SK-N-MC (cell line): Measurements from ENCODE around the gene UNC79.

ENCODE experiments used
- DNase-seq: peaks from one replicate; pipeline ENCODE4 v3.0.0-alpha.2; 2011; ENCODE audit warnings: low read depth, low spot score
- H3K27ac ChIP-seq: fragments of 200-600 bp; sonication (generic); 2 replicates; pipeline ENCODE4 v1.5.1; 2016; ENCODE audit warnings: mixed run types
- H3K36me3 ChIP-seq: fragments of 200-600 bp; sonication (generic); 2 replicates; pipeline ENCODE4 v1.6.1; 2017; ENCODE audit warnings: antibody characterized with exemption, low read length, mixed read lengths; ENCODE audit not compliant: insufficient read depth
- H3K4me3 ChIP-seq: fragments of 200-600 bp; sonication (generic); 2 replicates; pipeline ENCODE4 v1.5.1; 2016
- H3K9ac ChIP-seq: fragments of 200-600 bp; sonication (generic); 2 replicates; pipeline ENCODE4 v1.8.0; 2017; ENCODE audit warnings: mixed run types, mixed read lengths; ENCODE audit not compliant: insufficient read length
- H3K9me3 ChIP-seq: fragments of 200-600 bp; sonication (generic); 2 replicates; pipeline ENCODE4 v1.6.1; 2017; ENCODE audit warnings: low read depth, mild to moderate bottlenecking, antibody characterized with exemption, low read length, moderate library complexity, mixed read lengths
- EZH2 ChIP-seq: fragments of 200-600 bp; sonication (generic); IDR thresholded peaks from one replicate; pipeline ENCODE4 v1.6.1; 2017; ENCODE audit warnings: antibody characterized with exemption
- FOXP2 ChIP-seq: optimal IDR thresholded peaks from 2 replicates; pipeline ENCODE3; 2011; ENCODE audit warnings: mild to moderate bottlenecking, moderate library complexity; ENCODE audit not compliant: insufficient read depth; ENCODE audit errors: extremely low read length, control extremely low read depth
- POLR2AphosphoS5 ChIP-seq: IDR thresholded peaks from 2 replicates; pipeline ENCODE4 v1.6.1; 2012; ENCODE audit warnings: mild to moderate bottlenecking, low read depth, low read length, borderline replicate concordance

The UNC79 gene

DNA sequence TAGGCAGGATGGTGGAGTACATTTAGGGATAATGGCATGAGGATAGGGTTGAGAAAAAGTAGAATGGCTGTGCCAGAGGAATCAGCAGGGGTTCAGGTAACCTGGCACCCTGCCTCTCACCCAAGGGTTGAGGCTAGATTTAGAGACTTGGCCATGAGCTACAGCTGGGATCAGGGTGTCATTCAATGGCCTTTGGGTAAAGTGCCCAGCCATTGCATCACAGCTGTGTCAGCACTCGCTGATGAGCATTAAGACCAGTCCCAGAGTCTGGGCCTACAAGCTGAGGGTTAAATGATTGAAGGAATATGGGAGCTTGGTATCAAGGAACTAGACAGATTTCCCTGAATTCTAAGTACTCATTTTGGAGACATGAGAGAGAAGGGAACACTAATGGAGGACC is 243.6 kb downstream of the UNC79 start:
- H3K9me3 ChIP-seq = no peaks in the 10 kb centered on the region
- no peaks in the 10 kb centered on the region for H3K36me3 ChIP-seq
- no peak overlapping the region for H3K9ac ChIP-seq
- no peak for TF ChIP-seq POLR2AphosphoS5
- no peak for TF ChIP-seq FOXP2
- no peak for TF ChIP-seq EZH2
- H3K27ac ChIP-seq = no peak overlapping the region
- H3K4me3 ChIP-seq = no peak overlapping the region
- no peak for DNase-seq

DNA sequence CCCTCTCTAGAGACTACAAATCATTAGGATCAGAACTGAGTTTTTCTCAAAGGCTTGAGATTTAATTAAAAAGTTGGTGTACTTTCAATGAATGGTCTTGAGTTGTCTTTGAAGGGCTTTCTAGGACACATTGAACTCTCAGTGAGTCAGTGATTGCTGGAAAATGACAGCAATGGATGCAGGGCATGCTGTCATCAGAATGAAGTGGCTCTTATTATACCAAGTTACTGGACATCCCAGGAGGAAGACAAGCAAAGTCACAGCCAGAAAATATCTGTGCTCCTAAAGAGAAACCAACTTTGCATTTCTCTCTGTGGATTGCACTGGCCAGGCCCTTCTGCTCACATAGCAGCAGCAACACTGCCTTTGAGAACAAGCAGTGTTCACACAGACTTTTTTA is 244.9 kb downstream of the UNC79 start:
- no peak overlapping the region for H3K4me3 ChIP-seq
- no peak overlapping the region for H3K9ac ChIP-seq
- no peak for DNase-seq
- TF ChIP-seq EZH2 (no peak), POLR2AphosphoS5 (no peak), FOXP2 (no peak)
- no peaks in the 10 kb centered on the region for H3K36me3 ChIP-seq
- H3K9me3 ChIP-seq = no peaks in the 10 kb centered on the region
- H3K27ac ChIP-seq = no peak overlapping the region

DNA sequence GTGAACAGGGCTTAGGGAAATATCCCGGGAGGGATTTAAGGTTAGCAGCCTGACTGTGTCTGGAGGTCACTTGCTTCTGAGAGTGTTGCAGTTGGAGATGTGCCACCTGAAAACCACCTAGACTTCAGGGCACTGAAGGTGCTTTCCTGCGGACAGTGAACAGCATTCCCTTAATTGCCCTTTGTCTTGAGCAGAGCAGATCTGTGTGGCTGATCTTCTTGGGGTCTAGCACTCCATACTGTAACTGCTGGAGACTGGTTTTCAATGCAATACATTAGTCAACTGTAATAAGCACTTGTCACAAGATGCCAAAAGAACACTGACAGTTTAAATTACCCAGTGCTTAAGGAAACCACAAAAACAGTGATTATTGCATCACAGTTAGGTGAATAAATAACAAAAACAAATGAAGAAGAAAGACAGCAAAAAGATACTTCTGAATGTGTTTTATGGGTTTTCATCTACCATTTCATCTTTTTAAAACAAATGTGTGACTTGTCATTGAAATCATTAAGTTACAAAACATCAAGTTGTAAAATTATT is 245.7 kb downstream of the UNC79 start:
- no peak for TF ChIP-seq FOXP2
- TF ChIP-seq POLR2AphosphoS5 = no peak
- no peak for TF ChIP-seq EZH2
- H3K36me3 ChIP-seq = no peaks in the 10 kb centered on the region
- no peak for DNase-seq
- no peaks in the 10 kb centered on the region for H3K9me3 ChIP-seq
- H3K27ac ChIP-seq = no peak overlapping the region
- no peak overlapping the region for H3K9ac ChIP-seq
- H3K4me3 ChIP-seq = no peak overlapping the region

DNA sequence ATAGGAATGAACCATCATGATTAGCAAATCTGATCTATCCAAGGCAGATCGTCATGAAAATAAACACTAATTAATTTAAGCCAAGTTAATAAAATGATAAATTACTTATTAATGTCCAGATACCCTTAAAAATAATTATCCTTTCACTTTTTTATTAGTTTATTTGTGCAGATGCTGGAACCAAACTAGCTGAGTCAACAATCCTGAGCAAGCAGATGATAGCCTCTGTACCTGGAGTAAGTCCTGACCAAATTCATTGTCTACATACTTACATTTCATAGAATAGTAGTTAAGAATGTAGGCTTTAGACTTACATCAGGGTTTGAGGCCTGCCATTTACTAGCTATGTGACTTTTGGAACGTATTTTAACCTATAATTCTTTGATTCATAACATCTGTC is 251.7 kb downstream of the UNC79 start:
- H3K9me3 ChIP-seq = no peaks in the 10 kb centered on the region
- no peak for DNase-seq
- no peak overlapping the region for H3K27ac ChIP-seq
- H3K9ac ChIP-seq = no peak overlapping the region
- no peak for TF ChIP-seq FOXP2
- no peak overlapping the region for H3K4me3 ChIP-seq
- no peaks in the 10 kb centered on the region for H3K36me3 ChIP-seq

DNA sequence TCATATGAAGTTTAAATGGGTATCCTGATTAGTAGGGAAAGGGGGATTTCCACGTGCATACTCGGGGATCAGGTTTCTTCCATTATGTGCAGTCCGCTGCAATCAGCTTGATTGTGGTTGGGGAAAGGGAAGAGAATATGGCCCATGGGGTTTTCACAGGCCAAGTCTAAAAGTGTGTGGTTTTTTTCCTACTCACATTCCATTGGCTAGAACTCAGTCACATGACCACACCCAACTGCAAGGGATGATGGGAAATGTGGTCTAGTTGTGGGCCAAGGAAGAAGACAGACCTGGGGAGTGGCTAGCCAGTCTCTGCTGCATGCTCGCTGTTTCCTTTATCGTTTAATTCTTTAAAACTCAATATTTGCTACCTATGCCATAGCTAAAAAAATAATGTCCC is 252.5 kb downstream of the UNC79 start:
- H3K36me3 ChIP-seq = no peaks in the 10 kb centered on the region
- no peak overlapping the region for H3K4me3 ChIP-seq
- DNase-seq = no peak
- no peak for TF ChIP-seq POLR2AphosphoS5
- no peak for TF ChIP-seq EZH2
- TF ChIP-seq FOXP2 = no peak
- H3K9ac ChIP-seq = no peak overlapping the region
- no peak overlapping the region for H3K27ac ChIP-seq
- no peaks in the 10 kb centered on the region for H3K9me3 ChIP-seq

DNA sequence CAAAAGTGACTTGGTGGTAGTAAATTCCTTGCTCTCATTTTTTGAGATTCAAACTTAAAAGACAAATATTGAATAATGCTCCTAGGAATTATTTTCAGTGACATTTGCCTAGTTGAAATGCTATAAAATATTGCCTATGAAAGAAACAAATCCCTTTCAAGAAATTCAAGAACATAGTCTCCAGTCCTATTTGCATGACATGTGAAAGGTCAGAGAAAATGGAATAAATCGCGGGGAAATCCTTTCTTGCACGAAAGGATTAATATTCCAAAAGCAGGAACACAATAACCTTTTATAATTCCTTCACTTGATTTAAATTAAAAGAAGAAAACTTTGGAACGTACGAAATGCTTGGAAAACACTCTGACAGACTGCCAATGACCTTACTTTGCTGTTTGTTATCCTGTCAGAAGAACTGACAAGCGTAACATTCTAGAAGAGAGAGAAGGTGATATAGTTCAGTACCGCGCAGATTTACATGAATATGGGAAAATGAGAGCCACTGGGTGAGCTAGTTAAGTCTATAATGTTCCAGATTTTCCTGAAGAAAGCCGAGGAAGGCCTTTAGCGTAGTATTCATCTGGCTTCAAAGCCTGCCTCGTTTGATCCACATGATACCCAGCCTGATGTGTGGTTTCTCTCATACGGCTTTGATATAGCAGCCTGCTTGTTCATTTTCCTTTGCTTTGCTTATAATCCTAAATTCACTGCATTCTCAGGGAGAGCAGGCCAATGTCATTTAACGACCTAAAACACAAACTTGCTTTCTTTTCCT is 254.6 kb downstream of the UNC79 start:
- TF ChIP-seq EZH2 = no peak
- no peak for TF ChIP-seq FOXP2
- no peak for TF ChIP-seq POLR2AphosphoS5
- no peaks in the 10 kb centered on the region for H3K36me3 ChIP-seq
- no peak for DNase-seq
- no peaks in the 10 kb centered on the region for H3K9me3 ChIP-seq
- no peak overlapping the region for H3K4me3 ChIP-seq
- H3K9ac ChIP-seq = no peak overlapping the region
- H3K27ac ChIP-seq = no peak overlapping the region

DNA sequence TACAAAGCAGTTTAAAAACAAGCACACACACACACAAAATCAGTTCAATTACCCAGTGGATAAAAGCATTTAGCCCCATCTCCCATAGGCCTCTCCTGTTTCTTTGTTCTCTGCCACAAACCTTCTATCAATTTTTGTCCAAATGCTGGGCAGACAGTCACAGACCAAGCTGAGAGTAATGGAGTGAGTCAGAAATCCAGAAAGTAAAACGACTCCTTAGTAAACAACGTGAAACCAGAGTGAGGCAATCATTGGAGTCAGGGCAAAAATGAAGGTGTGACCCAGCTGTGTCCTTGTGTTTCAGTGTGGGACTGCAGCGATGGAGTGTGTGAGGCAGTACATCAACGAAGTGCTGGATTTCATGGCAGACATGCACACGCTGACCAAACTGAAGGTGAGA is 255.5 kb downstream of the UNC79 start:
- Histone ChIP-seq H3K4me3 (no peak overlapping the region), H3K27ac (no peak overlapping the region), H3K9ac (no peak overlapping the region), H3K9me3 (no peaks in the 10 kb centered on the region), H3K36me3 (no peaks in the 10 kb centered on the region)
- no peak for DNase-seq
- no peak for TF ChIP-seq FOXP2
- TF ChIP-seq EZH2 = no peak
- no peak for TF ChIP-seq POLR2AphosphoS5

DNA sequence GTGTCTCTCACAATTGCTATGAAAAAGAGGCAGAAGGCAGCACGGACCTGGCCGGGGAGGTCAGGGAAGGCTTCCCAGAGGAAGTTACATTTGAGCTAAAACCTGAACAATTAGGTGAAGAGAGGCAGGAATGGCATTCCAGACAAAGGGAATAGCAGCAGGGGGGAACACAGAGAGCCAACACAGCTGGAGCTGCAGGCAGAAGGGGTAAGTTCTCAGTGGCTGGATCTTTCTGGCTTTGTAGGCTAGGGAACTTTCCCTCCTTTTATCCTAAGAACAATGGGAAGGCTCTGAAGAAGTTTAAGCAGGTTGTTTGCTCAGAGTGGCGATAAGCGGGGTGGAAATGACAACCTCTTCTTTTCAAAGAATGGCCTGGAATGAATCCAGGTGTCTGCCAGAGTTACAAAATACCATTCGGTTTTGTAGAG is 257.5 kb downstream of the UNC79 start:
- H3K9me3 ChIP-seq = no peaks in the 10 kb centered on the region
- H3K4me3 ChIP-seq = no peak overlapping the region
- no peaks in the 10 kb centered on the region for H3K36me3 ChIP-seq
- TF ChIP-seq FOXP2 (no peak), EZH2 (no peak), POLR2AphosphoS5 (no peak)
- no peak overlapping the region for H3K27ac ChIP-seq
- H3K9ac ChIP-seq = no peak overlapping the region
- no peak for DNase-seq

DNA sequence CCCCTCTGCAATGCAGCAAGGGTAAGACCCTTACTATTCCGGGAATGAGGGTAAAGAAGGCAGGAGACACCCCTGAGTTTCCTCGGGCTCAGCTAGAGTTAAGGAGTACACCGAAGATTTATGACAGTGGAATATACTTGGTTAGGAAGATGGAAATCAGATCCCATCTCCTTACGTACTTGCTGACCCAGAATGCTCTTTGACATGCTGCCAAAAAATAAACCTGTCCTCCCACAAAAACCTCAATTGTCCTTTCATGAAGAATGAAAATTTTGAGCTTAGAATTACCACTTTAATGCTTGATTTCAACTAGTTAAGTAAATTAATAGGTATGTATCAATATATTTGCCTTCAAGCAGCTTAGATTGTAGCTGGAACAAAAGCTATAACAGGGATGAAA is 258.1 kb downstream of the UNC79 start:
- TF ChIP-seq FOXP2 (no peak), EZH2 (no peak), POLR2AphosphoS5 (no peak)
- Histone ChIP-seq H3K9me3 (no peaks in the 10 kb centered on the region), H3K27ac (no peak overlapping the region), H3K4me3 (no peak overlapping the region), H3K36me3 (no peaks in the 10 kb centered on the region), H3K9ac (no peak overlapping the region)
- no peak for DNase-seq
